HG03135 (cell line): ENCODE data around the gene NACC1.
"Not testable (repeated sequence)": the region's sequence is repeated elsewhere in the genome, so short reads cannot be mapped to it uniquely, and the experiment has no call there.

Experiments
- ATAC-seq: cut with Tn5 transposase; IDR thresholded peaks from one replicate; pipeline ENCODE4 v1.9.1; 2021; ENCODE audit warnings: mild to moderate bottlenecking, moderate library complexity; ENCODE audit not compliant: unreplicated experiment

NACC1 gene

GRCh38 chr19:13138171-13138915, 20.3 kb downstream of the NACC1 start:
- no peak for ATAC-seq

DNA sequence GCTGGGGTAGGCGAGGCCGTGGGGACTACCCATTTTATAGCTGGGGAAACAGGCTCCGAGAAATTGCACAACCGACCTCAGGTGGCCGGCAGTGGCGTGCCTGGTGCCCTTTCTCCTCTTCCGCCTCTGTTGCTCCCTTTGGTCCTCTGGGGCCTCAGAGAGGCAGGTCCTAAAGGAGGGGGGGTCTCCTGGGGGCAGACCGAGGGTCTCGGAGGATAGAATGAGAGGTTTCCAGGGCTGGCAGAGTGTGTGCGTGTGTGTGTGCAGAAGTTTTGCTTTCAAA, 20.8 kb downstream of the NACC1 start:
- ATAC-seq, result no peak

- ATAC-seq, result no peak
Measured at GRCh38 chr19:13139633-13140311, 21.7 kb downstream of the NACC1 start.

DNA sequence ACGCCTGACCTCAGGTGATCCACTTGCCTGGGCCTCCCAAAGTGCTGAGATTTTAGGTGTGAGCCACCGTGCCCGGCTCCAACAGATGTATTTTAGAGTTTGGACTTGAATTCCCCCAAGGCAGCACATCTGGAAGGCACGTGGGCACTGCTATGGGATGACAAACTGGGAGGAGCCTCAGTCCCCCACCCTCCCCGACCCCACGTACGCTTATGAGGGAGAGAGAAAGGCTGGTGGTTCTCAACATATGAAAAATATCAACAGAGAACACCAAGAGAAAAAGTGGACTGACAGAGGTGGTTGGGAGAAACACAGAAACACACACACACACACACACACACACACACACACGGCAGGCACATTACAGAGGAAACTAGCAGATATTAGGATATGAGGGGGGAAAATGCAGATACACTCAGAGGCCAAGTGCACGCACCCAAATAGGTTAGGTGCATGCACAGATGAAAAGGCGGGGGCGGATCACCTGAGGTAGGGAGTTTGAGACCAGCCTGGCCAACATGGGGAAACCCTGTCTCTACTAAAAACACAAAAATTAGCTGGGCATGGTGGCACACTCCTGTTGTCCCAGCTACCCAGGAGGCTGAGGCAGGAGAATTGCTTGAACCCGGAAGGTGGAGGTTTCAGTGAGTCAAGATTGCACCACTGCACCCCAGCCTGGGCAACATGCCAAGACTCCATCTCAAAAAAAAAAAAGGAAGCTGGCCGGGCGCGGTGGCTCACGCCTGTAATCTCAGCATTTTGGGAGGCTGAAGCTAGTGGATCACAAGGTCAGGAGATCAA, 28.9 kb downstream of the NACC1 start:
- ATAC-seq, result no peak

- ATAC-seq, result not testable (repeated sequence)
Measured at GRCh38 chr19:13149173-13149627, 31.1 kb downstream of the NACC1 start.

DNA sequence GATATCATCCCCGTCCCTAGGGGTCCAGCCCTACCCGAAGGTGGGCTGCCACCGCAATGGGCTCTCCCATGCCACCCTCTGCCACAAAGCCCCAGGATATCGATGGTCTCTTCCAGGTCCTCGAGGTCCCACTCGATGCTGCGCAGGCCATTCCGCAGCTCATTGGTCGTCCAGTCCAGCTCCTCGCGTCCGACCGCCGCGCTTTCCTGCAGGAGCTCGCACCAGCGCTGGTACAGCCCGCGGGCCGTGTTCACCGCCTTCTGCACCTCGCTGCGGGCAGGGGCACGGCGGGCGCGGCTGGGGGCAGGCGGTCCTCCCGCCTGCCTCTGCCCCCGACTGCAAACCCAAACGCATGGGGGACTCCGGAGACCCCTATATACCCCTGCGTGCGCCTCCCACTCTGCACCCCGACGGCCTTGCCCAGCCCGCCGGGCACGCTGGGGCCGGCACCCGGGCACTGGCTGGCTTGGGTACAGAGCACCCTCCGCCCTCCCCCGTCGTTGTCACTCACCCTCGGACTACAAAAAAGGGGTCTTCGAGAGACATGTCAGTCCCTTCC, 31.6 kb downstream of the NACC1 start:
- no peak for ATAC-seq

GRCh38 chr19:13150187-13150930, 32.3 kb downstream of the NACC1 start, which contains the start of the genes IER2 and STX10:
TSS of gene IER2 (plus strand) at chr19:13150411. CDS start at chr19:13153187, 2,776 bp downstream.
TSS of gene STX10 (minus strand) at chr19:13150375. CDS start at chr19:13150173, 202 bp downstream.
- ATAC-seq, result peak; percentile 34

GRCh38 chr19:13150931-13151604, 33.0 kb downstream of the NACC1 start:
- ATAC-seq, result no peak

- peak; percentile 35 for ATAC-seq
Measured at GRCh38 chr19:13151605-13152355, 33.7 kb downstream of the NACC1 start.

- no peak for ATAC-seq
Measured at GRCh38 chr19:13152356-13152973, 34.4 kb downstream of the NACC1 start.

- ATAC-seq, result peak; percentile 27
Measured at GRCh38 chr19:13152974-13153568, 35.0 kb downstream of the NACC1 start.

DNA sequence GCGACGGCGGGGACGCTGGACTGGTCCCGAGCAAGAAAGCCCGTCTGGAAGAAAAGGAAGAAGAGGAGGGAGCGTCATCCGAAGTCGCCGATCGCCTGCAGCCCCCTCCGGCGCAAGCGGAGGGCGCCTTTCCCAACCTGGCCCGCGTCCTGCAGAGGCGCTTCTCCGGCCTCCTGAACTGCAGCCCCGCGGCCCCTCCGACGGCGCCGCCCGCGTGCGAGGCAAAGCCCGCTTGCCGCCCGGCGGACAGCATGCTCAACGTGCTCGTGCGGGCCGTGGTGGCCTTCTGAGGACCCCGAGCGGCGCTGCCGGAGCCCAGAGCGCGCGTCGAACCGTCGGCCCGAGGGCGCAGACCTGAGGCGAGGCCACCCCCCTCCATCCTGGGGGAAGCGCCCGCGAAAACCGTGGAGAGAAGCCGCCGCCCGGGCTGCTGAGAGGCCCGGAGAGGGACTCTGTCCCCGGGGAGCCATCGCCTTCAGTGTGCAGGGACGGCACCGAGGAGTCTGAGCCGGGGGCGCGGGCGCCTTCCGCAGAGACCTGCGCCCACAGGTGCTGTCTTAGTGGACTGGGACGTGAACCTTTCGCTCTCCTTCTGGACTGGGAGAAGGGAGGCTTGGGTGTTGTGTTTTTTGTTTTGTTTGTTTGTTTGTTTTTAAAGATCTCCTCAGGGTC, 35.6 kb downstream of the NACC1 start:
- ATAC-seq, result no peak

DNA sequence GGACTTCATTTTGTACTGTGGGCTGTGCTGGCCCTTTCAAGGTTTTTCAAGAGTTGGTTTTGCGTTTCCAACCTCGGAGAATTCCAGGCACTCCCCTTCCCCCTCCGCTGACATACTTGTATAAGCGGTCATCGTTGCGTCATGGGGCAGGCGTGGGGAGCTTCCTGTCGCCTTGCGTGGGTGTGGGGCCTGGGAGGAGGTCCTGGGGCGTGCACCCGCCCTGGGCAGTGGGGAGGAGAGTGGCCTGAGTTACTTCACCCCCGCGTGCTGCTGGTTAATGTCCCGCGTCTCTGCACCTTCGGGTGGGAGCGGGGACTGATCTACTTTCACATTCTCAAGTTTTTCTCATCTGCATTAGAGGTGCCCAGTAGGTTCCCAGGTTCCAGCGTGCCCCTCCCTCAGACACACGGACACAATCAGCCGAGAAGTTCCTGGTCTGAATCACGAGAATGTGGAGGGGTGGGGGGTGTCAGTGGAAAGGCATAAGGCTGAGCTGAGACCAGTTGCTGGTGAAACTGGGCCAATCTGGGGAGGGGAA, 36.2 kb downstream of the NACC1 start:
- no peak for ATAC-seq

- no peak for ATAC-seq
Measured at GRCh38 chr19:13154911-13155471, 36.9 kb downstream of the NACC1 start.

GRCh38 chr19:13155472-13156359, 37.7 kb downstream of the NACC1 start:
- no peak for ATAC-seq

GRCh38 chr19:13159713-13160112, 41.6 kb downstream of the NACC1 start:
- no peak for ATAC-seq
